Gastroesophageal sphincter (tissue), 3 donors: ENCODE results near the gene PRH1.

ENCODE experiments used
- CTCF ChIP-seq, 4 experiments: fragments of 200-600 bp in 2 of 4; fragments of 450-650 bp in 2 of 4; sonication (generic) in 1 of 4; IDR thresholded peaks; one replicate each; pipeline ENCODE4 v1.5.1; 2017 to 2019; ENCODE audit warnings: antibody characterized with exemption in 4 of 4, mild to moderate bottlenecking in 2 of 4, moderate library complexity in 2 of 4
- POLR2AphosphoS5 ChIP-seq: sonication (generic); formaldehyde crosslinking; IDR thresholded peaks from one replicate; pipeline ENCODE4 v1.6.1; 2017; ENCODE audit warnings: antibody characterized with exemption

GRCh38 chr12:10853776-10854175 lies 30.3 kb downstream of the PRH1 start:
- TF ChIP-seq CTCF (IDR thresholded peaks at IDR 0.05) (no peak), POLR2AphosphoS5 (no peak)
